Measurements from ENCODE around the gene PGM3.

GRCh38 chr6:83138758-83139157 lies 54.3 kb downstream of the PGM3 start:
- TF ChIP-seq ZNF18 (tag by site-specific recombination; IDR thresholded peaks at IDR 0.05) (no peak), CTCF (tag by site-specific recombination; IDR thresholded peaks at IDR 0.05) (no peak), ZSCAN5A (tag by site-specific recombination; IDR thresholded peaks at IDR 0.05) (no peak), GFI1B (tag by site-specific recombination; IDR thresholded peaks at IDR 0.05) (no peak), ZNF302 (tag by site-specific recombination; IDR thresholded peaks at IDR 0.05; ENCODE audit: low read depth) (no peak)

Measured in HEK293 (cell line).